ENCODE data around the gene BCL2L13.

GRCh38 chr22:17739196-17739975 is 100.8 kb downstream of the BCL2L13 start:
- no peak for TF ChIP-seq CTCF (conservative IDR thresholded peaks at IDR 0.05; ENCODE audit: low read depth, low read length)
- TF ChIP-seq EZH2 (IDR thresholded peaks at IDR 0.05; ENCODE audit: borderline replicate concordance, low read depth, low read length, poor library complexity, severe bottlenecking) = no peak
